ENCODE measurements around the gene TMEM8B.
A peak's percentile ranks its signal among the peaks of the same experiment; 100 is the strongest.

Gene TMEM8B

GRCh38 chr9:35814841-35815543, 14.0 kb upstream of the TMEM8B start, which contains the start of gene HINT2:
Gene HINT2 (minus strand): TSS chr9:35815042. CDS start chr9:35814979, 63 bp downstream.
- H3K4me3 ChIP-seq (replicated peaks; ENCODE audit: insufficient read depth, low read length): peak within 1 kb of the TSS; percentile 71
- H3K27ac ChIP-seq (replicated peaks): peak within 1 kb of the TSS; percentile 94
- TF ChIP-seq GABPA (IDR thresholded peaks at IDR 0.05; ENCODE audit: low read depth) (no peak), SPI1 (IDR thresholded peaks at IDR 0.05; ENCODE audit: borderline replicate concordance, low read depth) (no peak), CTCF (IDR thresholded peaks at IDR 0.05; ENCODE audit: insufficient read depth, low read length) (no peak), POLR2AphosphoS5 (IDR thresholded peaks at IDR 0.05; ENCODE audit: low read depth) (peak; percentile 83; the same call in 1 of the 2 replicates), REST (IDR thresholded peaks at IDR 0.05; ENCODE audit: insufficient replicate concordance, low read depth) (peak; percentile 72)
- no peaks in the 10 kb centered on the region for H3K27me3 ChIP-seq (ENCODE audit: insufficient read depth, poor library complexity, severe bottlenecking)
- DNase-seq (ENCODE audit: low read depth in 1 of 2, low spot score in 1 of 2): peak; percentile 93 to 98

- Histone ChIP-seq H3K27me3 (ENCODE audit: insufficient read depth, poor library complexity, severe bottlenecking) (no peaks in the 10 kb centered on the region), H3K27ac (replicated peaks) (no peak overlapping the region), H3K4me3 (replicated peaks; ENCODE audit: insufficient read depth, low read length) (no peak overlapping the region)
- no peak for TF ChIP-seq REST (IDR thresholded peaks at IDR 0.05; ENCODE audit: insufficient replicate concordance, low read depth)
- no peak for TF ChIP-seq POLR2AphosphoS5 (IDR thresholded peaks at IDR 0.05; ENCODE audit: low read depth)
- TF ChIP-seq SPI1 (IDR thresholded peaks at IDR 0.05; ENCODE audit: borderline replicate concordance, low read depth): no peak
- TF ChIP-seq GABPA (IDR thresholded peaks at IDR 0.05; ENCODE audit: low read depth): no peak
- no peak for TF ChIP-seq CTCF (IDR thresholded peaks at IDR 0.05; ENCODE audit: insufficient read depth, low read length)
- no peak for DNase-seq (ENCODE audit: low read depth in 1 of 2, low spot score in 1 of 2)
Observed at GRCh38 chr9:35816708-35817107, 12.3 kb upstream of the TMEM8B start.

GRCh38 chr9:35818341-35818740, 10.7 kb upstream of the TMEM8B start:
- DNase-seq (ENCODE audit: low read depth in 1 of 2, low spot score in 1 of 2): no peak
- Histone ChIP-seq H3K27ac (replicated peaks) (no peak overlapping the region), H3K27me3 (ENCODE audit: insufficient read depth, poor library complexity, severe bottlenecking) (no peaks in the 10 kb centered on the region), H3K4me3 (replicated peaks; ENCODE audit: insufficient read depth, low read length) (no peak overlapping the region)
- no peak for TF ChIP-seq SPI1 (IDR thresholded peaks at IDR 0.05; ENCODE audit: borderline replicate concordance, low read depth)
- TF ChIP-seq POLR2AphosphoS5 (IDR thresholded peaks at IDR 0.05; ENCODE audit: low read depth): no peak
- no peak for TF ChIP-seq CTCF (IDR thresholded peaks at IDR 0.05; ENCODE audit: insufficient read depth, low read length)
- no peak for TF ChIP-seq REST (IDR thresholded peaks at IDR 0.05; ENCODE audit: insufficient replicate concordance, low read depth)
- no peak for TF ChIP-seq GABPA (IDR thresholded peaks at IDR 0.05; ENCODE audit: low read depth)
